Activated CD4-positive, alpha-beta T cell treated with anti-CD3 and anti-CD28 coated beads, Interleukin-2, amount 50 U/mL, for 48 hours (primary cell): ENCODE data around the gene PPP1R13L.
A peak's percentile ranks its signal among the peaks of the same experiment; 100 is the strongest.
"Not testable (repeated sequence)": the region's sequence is repeated elsewhere in the genome, so short reads cannot be mapped to it uniquely, and the experiment has no call there.

ENCODE experiments used
- DNase-seq, 2 experiments: peaks; one replicate each; pipeline ENCODE4 v3.0.0-alpha.2; 2020

The PPP1R13L gene

GRCh38 chr19:45429896-45430295, 25.0 kb upstream of the PPP1R13L start:
- not testable (repeated sequence) for DNase-seq

GRCh38 chr19:45428384-45429231, 23.7 kb upstream of the PPP1R13L start:
- DNase-seq: peak in 1 of 2 experiments; percentile 26

- peak; percentile 54 to 60 for DNase-seq
Measured at GRCh38 chr19:45424191-45425058, 19.6 kb upstream of the PPP1R13L start.

GRCh38 chr19:45423589-45424190, 18.8 kb upstream of the PPP1R13L start, which contains the start of gene ERCC1:
ERCC1 (minus strand) TSS chr19:45423917; CDS start chr19:45423374, 543 bp downstream.
- DNase-seq: peak; percentile 96 to 97

GRCh38 chr19:45423033-45423588, 18.2 kb upstream of the PPP1R13L start:
- DNase-seq: no peak

- no peak for DNase-seq
Measured at GRCh38 chr19:45421947-45422498, 17.2 kb upstream of the PPP1R13L start.

- DNase-seq: no peak
Measured at GRCh38 chr19:45420871-45421270, 16.0 kb upstream of the PPP1R13L start.

- no peak for DNase-seq
Measured at GRCh38 chr19:45420356-45420755, 15.5 kb upstream of the PPP1R13L start.

GRCh38 chr19:45419895-45420294, 15.0 kb upstream of the PPP1R13L start:
- no peak for DNase-seq

- no peak for DNase-seq
Measured at GRCh38 chr19:45419396-45419795, 14.5 kb upstream of the PPP1R13L start.

GRCh38 chr19:45418802-45419201, 13.9 kb upstream of the PPP1R13L start:
- no peak for DNase-seq

GRCh38 chr19:45417151-45417550, 12.3 kb upstream of the PPP1R13L start:
- no peak for DNase-seq

GRCh38 chr19:45414468-45414867, 9.6 kb upstream of the PPP1R13L start:
- DNase-seq: no peak

- DNase-seq: no peak
Measured at GRCh38 chr19:45413497-45413896, 8.6 kb upstream of the PPP1R13L start.

GRCh38 chr19:45410330-45410729, 5.5 kb upstream of the PPP1R13L start:
- not testable (repeated sequence) for DNase-seq

- DNase-seq: no peak
Measured at GRCh38 chr19:45409557-45409920, 4.7 kb upstream of the PPP1R13L start.

- no peak for DNase-seq
Measured at GRCh38 chr19:45408830-45409556, 4.1 kb upstream of the PPP1R13L start.

GRCh38 chr19:45408121-45408520, 3.3 kb upstream of the PPP1R13L start:
- no peak for DNase-seq

- DNase-seq: not testable (repeated sequence)
Measured at GRCh38 chr19:45407585-45407984, 2.7 kb upstream of the PPP1R13L start.

GRCh38 chr19:45407091-45407375, 2.2 kb upstream of the PPP1R13L start:
- no peak for DNase-seq

- DNase-seq: peak; percentile 81 to 85
Measured at GRCh38 chr19:45406226-45407090, 1.6 kb upstream of the PPP1R13L start, which contains the start of gene POLR1G. POLR1G (plus strand) TSS chr19:45406644; CDS start chr19:45406697, 53 bp downstream.
